ELF-1 (cell line): ENCODE data around the gene TSPAN18.
A peak's percentile ranks its signal among the peaks of the same experiment; 100 is the strongest.

Experiments
- DNase-seq: peaks from one replicate; pipeline ENCODE4 v3.0.0-alpha.2; 2016; ENCODE audit warnings: low read depth, low spot score

The TSPAN18 gene

DNA sequence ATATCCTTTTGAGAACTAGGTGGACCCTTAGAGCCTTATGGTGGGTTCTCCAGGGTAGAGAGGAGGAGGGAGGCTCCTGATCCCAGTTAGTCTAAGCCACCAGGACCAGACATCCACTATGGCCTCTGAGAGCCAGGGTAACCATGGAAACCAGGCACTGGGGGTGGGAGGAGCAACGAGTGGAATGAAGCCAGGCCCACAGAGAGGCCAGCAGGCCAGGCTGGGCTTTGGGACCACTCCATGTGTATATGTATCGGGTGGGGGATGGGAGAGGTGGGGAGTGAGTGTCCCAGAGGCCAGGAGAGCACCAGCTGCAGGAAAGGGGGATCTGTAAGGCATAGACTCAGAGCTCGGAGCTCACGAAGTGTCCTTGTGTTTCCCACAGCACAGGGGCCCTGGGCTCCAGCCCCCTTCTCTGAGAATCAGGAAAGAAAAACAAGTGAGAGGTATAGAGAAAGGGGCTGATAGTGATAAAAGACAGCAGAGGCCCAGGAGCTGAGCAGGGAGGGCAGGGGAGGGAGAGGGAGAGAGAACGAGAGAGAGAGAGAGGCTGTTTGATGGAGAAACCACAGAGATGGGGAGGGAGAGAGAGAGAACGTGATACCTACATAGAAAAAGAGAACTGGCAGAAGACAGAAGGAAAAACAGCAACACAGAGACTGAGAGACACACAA is 15.5 kb upstream of the TSPAN18 start:
- peak; percentile 90 for DNase-seq

DNA sequence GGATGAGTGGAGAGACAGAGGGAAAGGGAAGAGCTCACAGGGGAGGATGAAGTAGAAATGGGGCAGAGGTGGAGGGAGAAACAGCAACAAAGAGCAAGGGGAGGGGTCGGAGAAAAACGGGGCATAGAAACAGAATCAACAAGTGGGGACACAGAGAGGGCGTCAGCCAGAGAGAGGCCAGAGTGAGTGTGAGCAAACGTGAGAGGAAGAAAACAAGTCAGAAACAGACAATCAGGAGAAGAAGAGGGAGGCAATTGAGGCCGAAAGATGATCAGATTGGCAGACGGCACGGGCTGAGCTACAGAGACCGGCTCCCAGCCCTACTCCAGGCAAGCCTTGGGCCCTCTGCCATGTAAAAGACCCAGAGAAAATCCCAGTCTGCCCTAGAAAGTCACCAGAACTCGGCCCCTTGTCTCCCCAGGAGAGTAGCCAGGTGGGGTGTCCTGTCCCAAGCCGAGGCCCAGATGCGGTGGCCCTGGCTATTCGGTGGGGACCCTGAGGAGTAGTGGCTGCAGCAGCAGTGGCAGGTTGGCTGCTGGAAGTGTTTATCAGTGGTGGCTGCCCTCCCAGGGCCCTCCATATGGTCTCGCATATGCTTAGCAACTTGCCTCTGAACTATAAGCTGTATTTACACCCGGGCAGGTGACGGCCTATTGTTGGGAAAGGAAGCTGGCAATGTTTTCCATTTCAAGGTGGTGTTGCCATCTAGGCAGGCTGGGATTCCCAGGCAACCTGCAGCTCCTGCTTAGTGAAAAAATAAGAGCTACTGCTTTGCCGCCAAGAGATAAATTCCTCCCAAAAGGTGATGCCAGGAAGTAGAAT is 14.8 kb upstream of the TSPAN18 start:
- DNase-seq, result no peak

DNA sequence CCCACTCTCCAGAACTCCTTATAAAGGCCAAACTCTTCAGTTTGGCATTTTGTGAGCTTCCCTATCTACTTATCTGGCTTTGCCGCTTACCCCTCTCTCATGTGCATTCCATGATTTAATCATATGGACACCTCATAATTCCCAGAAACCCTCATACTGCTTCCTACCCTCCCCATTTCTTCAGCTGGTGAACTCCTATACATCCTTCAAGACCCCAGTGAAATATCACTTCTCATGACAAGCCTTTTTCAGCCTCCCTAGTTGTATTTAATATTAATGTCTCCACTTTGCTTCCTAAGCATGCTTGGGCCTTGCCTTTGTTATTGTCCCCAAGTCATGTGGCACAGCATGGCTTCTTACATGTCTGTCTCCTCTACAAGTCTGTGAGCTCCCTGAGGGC is 13.7 kb upstream of the TSPAN18 start:
- no peak for DNase-seq

DNA sequence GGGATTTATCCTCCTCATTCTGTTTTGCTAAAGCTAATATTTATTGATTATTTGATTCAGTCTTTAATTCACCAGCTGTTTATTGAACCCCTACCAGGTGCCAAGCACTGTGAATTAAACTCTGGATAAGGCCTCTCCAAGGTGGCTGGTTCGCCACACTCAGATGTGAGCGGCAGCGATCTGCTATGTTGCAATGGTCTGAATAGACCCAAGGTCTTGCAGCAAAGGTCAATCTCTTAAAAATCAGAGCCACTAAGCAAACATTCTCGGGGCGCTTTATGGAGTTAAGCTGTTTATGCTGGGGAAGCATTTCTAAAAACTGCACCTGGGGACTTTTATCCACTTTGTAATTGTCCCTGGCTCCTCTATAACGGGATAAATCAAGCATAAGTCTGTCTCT is 10.5 kb upstream of the TSPAN18 start:
- DNase-seq, result no peak

DNA sequence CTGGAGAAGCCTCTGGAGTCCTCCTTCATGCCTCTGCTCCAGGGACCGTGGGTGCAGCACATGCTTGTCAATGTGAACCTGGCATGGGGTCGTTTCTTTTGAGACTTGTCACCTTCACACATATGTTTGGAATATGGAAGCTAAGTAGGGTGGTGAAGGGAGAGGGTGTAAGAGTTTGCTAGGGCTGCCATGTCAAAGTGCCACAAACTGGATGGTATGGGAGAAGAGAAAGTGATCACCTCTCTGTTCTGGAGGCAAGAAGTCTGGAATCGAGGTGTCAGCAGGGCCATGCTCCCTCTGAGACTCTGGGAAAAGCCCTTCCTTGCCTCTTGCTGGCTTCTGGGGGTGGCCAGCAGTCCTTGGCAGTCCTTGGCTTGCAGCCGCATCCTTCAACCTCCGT is 8.7 kb upstream of the TSPAN18 start:
- DNase-seq, result no peak

DNA sequence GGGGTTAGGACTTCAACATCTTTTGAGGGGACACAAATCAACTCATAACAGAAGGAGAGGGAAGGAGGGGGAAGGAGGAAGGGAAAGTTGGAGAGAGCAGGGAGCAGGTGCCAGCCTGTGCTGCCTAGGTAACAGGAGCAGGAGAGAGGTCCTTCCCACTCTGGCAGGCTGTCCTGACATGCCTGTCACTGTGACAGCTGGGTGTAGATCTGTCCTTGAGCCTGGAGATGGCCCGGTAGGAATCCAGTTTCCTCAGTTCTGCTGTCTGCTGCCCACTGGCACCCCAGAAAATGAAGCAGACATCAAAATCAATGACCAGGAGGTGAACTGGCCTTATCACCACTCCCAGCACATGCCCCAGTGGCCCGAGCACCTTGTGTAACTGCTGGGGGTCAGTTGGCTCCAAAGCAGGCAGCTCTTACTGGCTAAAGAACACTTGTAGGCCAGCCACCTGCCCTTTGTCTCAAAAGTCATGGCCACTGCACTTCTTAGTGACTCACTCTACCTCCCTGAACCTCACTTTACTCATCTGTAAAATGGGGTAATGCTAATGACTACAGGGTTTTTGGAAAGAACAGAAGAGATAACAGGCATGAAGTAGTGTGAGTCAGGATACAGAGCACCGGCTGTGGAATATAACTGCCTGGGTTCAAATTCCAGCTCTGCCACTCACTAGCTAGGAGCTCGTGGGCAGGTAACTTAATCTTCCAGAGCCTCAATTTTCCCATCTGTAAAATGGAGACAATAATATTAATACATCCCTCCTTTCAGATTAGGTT is 8.0 kb upstream of the TSPAN18 start:
- DNase-seq, result no peak

DNA sequence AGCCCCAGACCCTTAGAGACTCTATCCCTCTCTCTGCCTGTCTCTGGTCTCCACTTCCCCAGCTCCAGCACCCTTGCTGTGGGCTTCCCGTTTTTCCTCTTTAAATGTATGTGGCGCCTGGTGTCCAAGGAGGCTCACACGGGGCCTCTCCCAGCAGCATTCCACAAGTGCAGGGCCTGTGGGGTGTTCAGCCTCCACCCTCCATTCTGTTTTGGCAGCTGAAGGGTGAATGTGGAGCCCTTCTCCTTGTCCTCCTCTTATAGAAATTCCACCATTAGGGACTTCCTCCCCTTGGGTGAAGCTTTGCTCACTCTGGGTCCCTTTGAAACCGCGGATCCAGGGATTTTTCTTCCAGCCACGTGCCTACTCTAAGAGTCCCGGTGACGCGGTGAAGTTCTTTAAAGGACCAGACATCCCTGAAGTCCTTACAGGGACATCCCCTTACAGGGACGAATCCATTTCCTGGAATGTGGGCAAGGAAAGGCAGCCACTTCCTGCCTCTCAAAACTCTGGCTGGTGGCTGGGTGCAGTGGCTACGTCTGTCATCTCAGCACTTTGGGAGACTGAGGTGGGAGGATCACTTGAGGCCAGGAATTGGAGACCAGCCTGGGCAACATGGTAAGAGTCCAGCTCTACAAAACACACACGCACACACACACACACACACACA is 1.6 kb upstream of the TSPAN18 start:
- DNase-seq, result peak; percentile 60

DNA sequence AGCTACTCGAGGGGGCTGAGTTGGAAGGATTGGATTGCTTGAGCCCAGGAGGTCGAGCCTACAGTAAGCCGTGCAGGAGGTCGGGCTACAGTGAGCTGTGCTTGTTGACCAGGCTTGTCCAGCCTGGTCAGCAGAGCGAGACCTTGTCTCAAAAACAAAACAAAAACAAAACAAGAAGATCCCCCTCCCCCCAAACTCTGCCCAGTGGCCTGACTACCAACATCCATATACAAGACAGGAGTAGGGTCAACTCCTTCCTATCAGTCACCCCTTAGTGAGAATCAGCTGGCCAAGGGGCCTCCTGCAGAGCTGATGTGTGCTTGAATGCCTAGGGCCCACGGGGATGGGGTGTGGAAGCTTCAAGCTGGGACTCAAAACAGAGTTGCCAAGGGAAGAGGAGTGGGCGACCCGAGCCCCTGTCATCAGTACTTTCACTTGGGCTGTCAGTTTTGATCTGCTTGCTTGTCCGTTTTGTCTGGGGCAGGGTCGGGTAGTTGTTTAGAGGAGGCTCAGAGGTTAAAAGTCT is 942 bp upstream of the TSPAN18 start:
- DNase-seq, result no peak

DNA sequence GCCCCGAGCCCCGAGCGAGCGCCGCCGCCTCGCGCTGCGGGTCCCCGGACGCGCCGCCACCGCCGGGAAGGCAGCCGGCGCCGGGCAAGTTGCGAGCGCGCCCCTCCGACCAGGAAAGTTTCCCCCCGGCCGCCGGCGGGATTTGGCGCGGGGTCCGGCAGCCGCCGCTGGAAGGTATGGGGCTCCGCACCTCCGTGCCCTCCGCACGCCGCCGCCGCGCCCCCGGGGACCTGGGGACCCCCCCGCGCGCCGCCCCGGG is 281 bp downstream of the TSPAN18 start:
- DNase-seq, result no peak

DNA sequence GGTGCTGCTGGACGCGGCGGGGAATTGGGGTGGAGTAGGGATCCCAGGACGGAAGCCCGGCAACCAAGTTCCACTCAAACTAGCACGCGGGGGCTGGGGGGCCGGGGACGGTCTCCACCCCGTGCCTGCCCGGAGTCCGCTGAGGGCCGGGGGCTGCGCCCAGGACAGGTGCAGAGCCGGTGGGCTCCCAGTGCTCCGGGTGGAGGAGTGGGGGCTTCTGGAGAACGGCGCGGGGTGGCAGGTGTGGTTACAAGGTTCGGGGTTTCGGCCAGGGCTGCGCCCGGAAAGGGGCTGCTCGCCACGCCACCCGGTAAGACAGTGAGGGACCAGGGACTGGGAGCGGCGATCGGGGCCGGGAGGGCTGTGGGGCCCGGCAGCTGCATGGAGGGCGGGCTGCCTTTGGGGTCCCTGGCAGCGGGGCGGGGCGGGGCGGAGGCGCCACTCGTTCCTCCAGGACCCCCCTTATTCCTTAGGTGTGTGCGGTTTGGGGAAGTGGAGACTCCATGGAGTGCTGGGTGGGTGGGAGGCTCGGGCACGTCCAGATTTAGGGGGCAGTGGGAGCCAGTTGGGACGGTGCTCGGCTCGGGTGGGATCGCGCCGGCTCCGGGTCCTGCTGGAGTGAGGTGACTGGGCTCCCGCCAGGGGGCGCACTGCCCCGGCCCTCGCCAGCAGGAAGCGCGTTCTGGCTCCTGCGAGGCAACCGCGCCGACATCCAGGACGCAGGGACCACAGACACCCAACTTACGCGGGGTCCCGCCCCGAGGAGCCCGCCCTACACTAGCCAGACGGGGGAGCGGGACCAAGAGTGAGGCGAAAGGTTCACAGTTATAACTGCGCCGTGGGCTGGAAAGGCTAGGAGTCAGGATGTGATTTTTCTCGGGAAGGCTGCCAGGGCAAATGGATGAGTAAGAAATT is 868 bp downstream of the TSPAN18 start:
- peak; percentile 88 for DNase-seq

DNA sequence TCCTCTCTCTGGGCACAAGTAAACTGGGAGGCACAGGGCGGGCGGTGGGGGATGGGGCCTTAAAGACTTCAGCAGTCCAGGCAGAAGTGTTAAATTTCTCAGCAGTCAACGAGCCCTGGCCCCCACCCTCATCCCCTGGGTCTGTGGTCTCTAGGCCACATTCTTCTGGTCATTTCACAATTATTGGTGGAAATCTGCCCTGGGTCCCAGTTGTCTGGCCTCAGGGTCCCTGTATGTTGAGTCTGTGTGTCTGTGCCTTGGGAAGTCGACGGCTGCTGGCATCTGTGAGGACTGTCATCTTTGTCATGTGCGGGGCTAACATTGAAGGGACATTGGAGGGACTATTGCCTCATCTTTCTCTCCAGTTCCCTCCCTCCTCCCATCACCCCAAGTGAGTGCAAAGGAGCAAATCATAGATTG is 1.7 kb downstream of the TSPAN18 start:
- peak; percentile 70 for DNase-seq

DNA sequence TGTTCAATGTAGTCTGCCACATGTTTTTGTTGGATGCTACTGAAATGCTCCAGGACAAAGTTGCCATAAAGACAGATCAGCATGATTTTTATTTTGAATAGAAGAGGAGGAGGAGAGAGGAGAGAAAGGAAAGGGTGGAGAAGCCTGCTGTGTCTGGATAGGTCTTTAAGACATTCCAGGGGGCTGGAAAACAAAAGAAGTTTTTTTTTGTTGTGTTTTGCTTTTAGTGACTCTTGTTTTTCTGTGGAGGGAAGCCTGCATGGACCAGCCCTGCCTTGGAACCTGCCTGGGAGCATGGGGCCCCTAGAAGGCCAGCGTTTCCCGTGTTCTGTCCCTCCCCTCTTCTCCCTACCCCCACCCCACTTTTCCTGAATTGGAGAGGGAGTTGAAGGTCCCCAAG is 2.3 kb downstream of the TSPAN18 start:
- DNase-seq, result peak; percentile 69

DNA sequence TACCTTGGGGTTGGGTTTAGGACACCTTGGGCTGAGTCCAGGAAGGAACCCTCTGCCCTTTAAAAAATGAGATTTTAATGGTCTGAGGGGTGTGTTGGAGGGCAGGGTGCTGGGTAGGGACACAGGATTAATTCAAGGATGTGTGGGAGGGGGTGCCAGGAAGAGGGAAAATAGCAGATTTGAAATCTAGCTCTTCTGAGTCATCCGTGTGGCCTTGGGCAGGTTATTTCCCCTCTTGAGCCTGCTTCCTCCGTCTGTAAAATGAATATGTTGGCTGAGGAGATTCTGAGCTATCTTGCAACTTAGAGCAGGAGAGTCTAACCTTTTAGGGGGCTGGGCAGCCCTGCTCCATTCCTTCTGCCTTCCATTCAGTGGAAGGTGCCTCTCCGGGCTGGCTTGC is 3.0 kb downstream of the TSPAN18 start:
- no peak for DNase-seq

DNA sequence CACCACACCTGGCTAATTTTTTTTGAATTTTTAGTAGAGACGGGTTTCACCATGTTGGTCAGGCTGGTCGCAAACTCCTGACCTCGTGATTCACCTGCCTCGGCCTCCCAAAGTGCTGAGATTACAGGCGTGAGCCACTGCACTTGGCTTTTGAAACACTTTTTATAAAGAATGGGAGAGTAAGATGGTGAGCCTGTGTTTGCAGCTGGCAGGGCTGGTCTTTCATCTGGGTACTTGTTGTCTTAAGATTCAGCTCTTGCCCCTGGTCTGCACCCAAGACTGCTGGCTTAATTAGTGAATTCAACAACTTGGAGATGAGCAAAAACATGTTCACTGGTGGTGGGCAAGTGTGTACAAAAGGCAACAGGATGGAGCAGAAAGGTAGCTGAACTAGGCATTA is 4.0 kb downstream of the TSPAN18 start:
- DNase-seq, result no peak

DNA sequence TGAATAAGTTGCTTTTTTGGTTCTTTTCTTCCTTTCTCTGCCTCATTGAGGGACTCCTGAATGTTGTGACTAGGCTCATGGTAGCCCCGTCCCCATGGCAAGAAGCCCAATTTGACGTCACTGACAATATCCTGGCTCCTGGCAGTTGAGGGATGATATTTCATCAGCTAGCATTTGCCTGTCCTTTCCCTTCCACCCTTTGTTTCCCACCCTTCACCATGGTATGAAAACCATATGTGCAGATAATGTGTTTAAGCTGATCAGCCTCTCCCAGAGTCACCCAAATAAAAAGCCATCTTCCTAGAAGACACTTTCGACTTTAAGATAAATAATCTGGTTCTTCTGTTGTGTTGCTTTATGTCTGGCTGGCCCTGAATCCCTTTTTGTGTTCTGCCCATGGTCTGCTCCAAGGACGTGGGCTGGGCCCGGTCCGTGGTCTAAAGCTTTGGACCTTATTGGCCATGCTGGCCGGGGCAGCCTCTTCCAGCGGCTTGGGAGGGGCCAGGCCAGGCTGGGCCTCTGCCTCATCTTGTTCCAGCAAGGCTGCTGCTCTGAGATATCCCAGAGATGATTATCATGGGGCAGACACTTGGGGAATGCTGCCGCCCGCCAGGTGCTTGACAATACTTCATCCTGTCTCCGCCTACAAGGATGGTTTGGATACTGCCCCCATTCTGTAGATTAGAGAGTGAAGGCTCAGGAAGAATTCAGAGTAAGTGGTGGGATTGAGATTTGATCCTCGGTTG is 5.1 kb downstream of the TSPAN18 start:
- peak; percentile 67 for DNase-seq

DNA sequence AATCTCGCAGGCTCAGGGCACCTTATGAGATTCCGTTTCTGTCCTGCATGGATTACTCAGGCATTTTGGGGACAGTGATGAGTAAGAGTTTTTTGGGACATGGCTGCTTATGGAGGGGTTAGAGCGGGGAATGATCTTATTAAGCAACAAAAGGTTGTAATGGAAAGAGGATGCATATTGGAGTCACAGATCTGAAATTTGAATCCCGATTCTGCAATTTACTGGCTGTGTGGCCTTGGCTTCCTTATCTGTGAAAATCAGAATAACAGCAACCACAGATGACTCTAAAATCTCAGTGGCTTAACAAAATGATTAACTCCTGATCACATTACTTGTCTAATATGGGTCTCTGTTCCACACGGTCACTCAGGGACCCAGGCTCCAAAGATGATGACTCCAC is 5.8 kb downstream of the TSPAN18 start:
- DNase-seq, result no peak

DNA sequence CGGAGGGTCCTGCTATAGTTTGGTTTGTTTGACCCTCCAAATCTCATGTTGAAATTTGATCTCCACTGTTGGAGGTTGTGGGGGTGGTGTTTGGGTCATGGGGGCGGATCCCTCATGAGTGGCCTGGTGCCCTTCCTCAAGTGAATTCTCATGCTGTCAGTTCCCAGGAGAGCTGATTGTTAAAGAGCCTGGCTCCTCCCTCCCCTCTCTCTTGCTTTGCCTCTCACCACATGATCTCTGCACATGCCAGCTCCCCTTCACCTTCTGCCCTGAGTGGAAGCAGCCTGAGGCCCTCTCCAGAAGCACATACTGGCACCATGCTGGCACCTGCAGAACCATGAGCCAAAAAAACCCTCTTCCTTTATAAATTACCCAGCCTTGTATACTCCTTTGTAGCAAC is 7.1 kb downstream of the TSPAN18 start:
- DNase-seq, result peak; percentile 84

DNA sequence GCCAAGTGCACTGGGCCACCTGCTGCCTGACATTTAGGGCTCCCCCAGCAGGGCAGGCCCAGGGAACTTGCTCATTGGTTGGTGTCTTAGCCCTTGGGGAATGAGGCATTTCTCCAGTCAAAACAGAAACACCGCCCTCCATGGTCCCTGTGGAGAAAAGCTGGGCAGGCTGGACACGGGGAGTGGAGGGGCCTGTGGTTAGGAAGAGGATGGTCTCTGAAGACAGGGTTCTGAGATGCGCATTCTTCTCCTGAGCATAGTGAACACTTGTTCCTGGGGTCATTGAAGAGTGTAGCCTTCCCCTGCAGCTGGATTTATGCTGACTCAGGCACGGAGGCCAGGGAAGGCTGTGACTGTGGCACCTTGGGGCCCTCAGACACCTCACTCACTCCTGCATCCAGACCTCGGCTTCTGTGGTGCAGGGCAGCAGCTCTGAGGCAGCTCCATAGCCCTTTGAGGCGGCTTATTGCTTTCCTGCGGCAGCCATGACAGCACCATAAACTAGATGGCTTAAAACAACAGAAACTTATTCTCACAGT is 8.2 kb downstream of the TSPAN18 start:
- DNase-seq, result no peak

DNA sequence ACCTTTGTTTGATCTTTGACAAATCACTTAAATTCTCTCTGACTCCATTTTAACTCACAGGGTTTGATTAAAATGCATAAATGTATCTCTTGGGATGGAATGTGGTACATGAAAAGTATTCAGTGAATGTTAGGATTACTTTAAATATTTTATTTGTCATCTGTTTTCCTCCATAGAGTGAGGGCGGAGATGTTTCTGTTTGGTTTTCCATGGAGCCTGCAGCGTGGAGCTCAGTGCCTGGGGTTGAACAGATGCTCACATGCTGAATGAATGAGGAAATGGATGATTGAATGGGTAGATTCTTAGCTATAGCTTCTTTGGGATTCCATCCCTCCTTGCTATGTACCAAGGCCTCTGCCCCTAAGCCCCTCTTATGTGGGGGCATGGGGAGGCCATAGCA is 10.0 kb downstream of the TSPAN18 start:
- no peak for DNase-seq
